K562 (cell line): ENCODE measurements around the gene GRIK5. TPM values are rescaled to one million over a fixed set of nuclear protein-coding genes. Genes with fewer than 3 reads are reported as not detected.

Experiments
- ATAC-seq: fragments of 200-7000 bp; cut with Tn5 transposase; 3 replicates; pipeline ENCODE4 v1.9.1; 2020; ENCODE audit warnings: moderate library complexity
- BruUV-seq: library from RNA; stranded (reverse); fragments of 400-500 nt; replicated peaks from 2 replicates; lab custom pipeline; 2021; lab: Mats Ljungman, UMichigan
- CTCF ChIA-PET: fragments of 300-600 bp; formaldehyde crosslinking; extraction: SDS; loops from one replicate; lab custom pipeline; 2021; ENCODE audit warnings: low intra/inter-chr PET ratio; lab: Yijun Ruan, JAX
- POLR2A ChIA-PET: fragments of 300-600, 350-650 bp; sonication (Branson Sonifier 250); formaldehyde crosslinking; extraction: SDS; loops from one replicate; lab custom pipeline; 2021; ENCODE audit warnings: antibody characterized with exemption, inconsistent platforms; lab: Yijun Ruan, JAX
- DNase-seq, 4 experiments: peaks; one replicate each; pipeline versions ENCODE4 v3.0.0 to v3.0.0-alpha.2; 2011 to 2018; ENCODE audit warnings: low spot score in 3 of 4, mixed read lengths in 3 of 4; ENCODE audit errors: extremely low read depth in 1 of 4
- FAIRE-seq: peaks from 2 replicates; lab custom pipeline; 2011; peaks lifted over from hg19 to GRCh38; lab: Jason Lieb, UNC
- H2AFZ ChIP-seq: 2 replicates; pipeline ENCODE4 v1.6.0; 2011; ENCODE audit warnings: low read depth, low read length, control low read depth, inconsistent platforms
- H3K27ac ChIP-seq: fragments of 200-600 bp; 3 replicates; pipeline ENCODE4 v1.8.0; 2011; ENCODE audit warnings: low read depth, mild to moderate bottlenecking, control low read depth, inconsistent platforms, low read length, moderate library complexity, mixed read lengths; ENCODE audit errors: extremely low read depth
- H3K27me3 ChIP-seq, 2 experiments: fragments of 300-600 bp in 1 of 2; 2 replicates in 1 of 2; 3 replicates in 1 of 2; pipeline versions ENCODE4 v1.6.0 to v1.8.0; 2011; ENCODE audit warnings: inconsistent platforms in 2 of 2, low read length in 2 of 2, mild to moderate bottlenecking in 1 of 2, mixed read lengths in 1 of 2, moderate library complexity in 1 of 2; ENCODE audit not compliant: control insufficient read depth in 2 of 2, insufficient read depth in 2 of 2
- H3K36me3 ChIP-seq: fragments of 300-600 bp; 3 replicates; pipeline ENCODE4 v1.8.0; 2011; ENCODE audit warnings: mild to moderate bottlenecking, low read length, inconsistent platforms; ENCODE audit not compliant: control insufficient read depth, insufficient read depth
- H3K4me1 ChIP-seq, 2 experiments: fragments of 200-600 bp in 1 of 2; replicated peaks in 1 of 2; 2 replicates in 1 of 2; 3 replicates in 1 of 2; pipeline versions ENCODE4 v1.5.1 to v1.8.0; 2011; ENCODE audit warnings: inconsistent platforms in 2 of 2, low read length in 2 of 2, mild to moderate bottlenecking in 1 of 2, mixed read lengths in 1 of 2, moderate library complexity in 1 of 2; ENCODE audit not compliant: control insufficient read depth in 2 of 2, insufficient read depth in 2 of 2
- H3K4me2 ChIP-seq: 2 replicates; pipeline ENCODE4 v1.6.1; 2011; ENCODE audit warnings: low read length, control low read depth, inconsistent platforms, mixed read lengths; ENCODE audit not compliant: insufficient read depth
- H3K4me3 ChIP-seq: fragments of 200-600 bp; sonication (generic), shearing (Covaris generic); 2 replicates; pipeline ENCODE4 v1.5.1; 2016; ENCODE audit warnings: control low read depth, inconsistent platforms
- H3K79me2 ChIP-seq: fragments of 200-600 bp; 3 replicates; pipeline ENCODE4 v1.8.0; 2011; ENCODE audit warnings: low read length, inconsistent platforms; ENCODE audit not compliant: control insufficient read depth, insufficient read depth
- H3K9ac ChIP-seq, 2 experiments: 2 replicates each; pipeline versions ENCODE4 v1.6.0 to v1.6.1; 2011; ENCODE audit warnings: low read depth in 2 of 2, low read length in 2 of 2, control low read depth in 1 of 2, inconsistent platforms in 1 of 2, mild to moderate bottlenecking in 1 of 2, mixed read lengths in 1 of 2; ENCODE audit not compliant: insufficient read depth in 1 of 2
- H3K9me1 ChIP-seq: one replicate; pipeline ENCODE4 v1.6.0; 2011; ENCODE audit warnings: inconsistent platforms, mild to moderate bottlenecking, low read length, moderate library complexity; ENCODE audit not compliant: control insufficient read depth, insufficient read depth
- H3K9me3 ChIP-seq: replicated peaks from 2 replicates; pipeline ENCODE4 v1.5.1; 2011; ENCODE audit warnings: low read depth, low read length, inconsistent platforms; ENCODE audit not compliant: control insufficient read depth, insufficient read depth
- H4K20me1 ChIP-seq: replicated peaks from 2 replicates; pipeline ENCODE4 v1.6.1; 2011; ENCODE audit warnings: low read length, inconsistent platforms, mixed read lengths; ENCODE audit not compliant: control insufficient read depth, insufficient read depth
- KAT2B ChIP-seq: IDR thresholded peaks from one replicate; pipeline ENCODE4 v1.6.1; 2012; ENCODE audit warnings: low read depth, mild to moderate bottlenecking, control low read depth, inconsistent platforms, low read length, moderate library complexity
- L3MBTL2 ChIP-seq: fragments of 450-650 bp; IDR thresholded peaks from 2 replicates; pipeline ENCODE4 v1.6.1; 2016; ENCODE audit warnings: mild to moderate bottlenecking, moderate library complexity
- NFIC ChIP-seq: fragments of 450-650 bp; IDR thresholded peaks from 2 replicates; pipeline ENCODE4 v1.6.1; 2017; ENCODE audit warnings: mild to moderate bottlenecking, inconsistent platforms
- NFYB ChIP-seq: IDR thresholded peaks from 2 replicates; pipeline ENCODE4 v1.6.1; 2011; ENCODE audit warnings: mild to moderate bottlenecking, moderate library complexity; ENCODE audit not compliant: insufficient read length; ENCODE audit errors: extremely low read depth
- TEAD4 ChIP-seq, 2 experiments: sonication (generic) in 1 of 2; formaldehyde crosslinking in 1 of 2; IDR thresholded peaks; 2 replicates each; pipeline versions ENCODE4 v1.6.1 to v1.8.0; 2012 to 2022; ENCODE audit warnings: borderline replicate concordance in 1 of 2, inconsistent platforms in 1 of 2, low read length in 1 of 2, mild to moderate bottlenecking in 1 of 2, missing genetic modification reagents in 1 of 2
- ZNF133 ChIP-seq: fragments of 250-450 bp; sonication (Bioruptor Pico); IDR thresholded peaks from 2 replicates; pipeline ENCODE4 v1.4.0; 2020; ENCODE audit warnings: mild to moderate bottlenecking
- ZNF239 ChIP-seq: fragments of 250-450 bp; sonication (Bioruptor Pico); IDR thresholded peaks from 2 replicates; pipeline ENCODE4 v1.4.0; 2020; ENCODE audit warnings: mild to moderate bottlenecking
- ZNF324 ChIP-seq: fragments of 250-450 bp; sonication (Bioruptor Pico); IDR thresholded peaks from 2 replicates; pipeline ENCODE4 v1.4.0; 2020; ENCODE audit warnings: mild to moderate bottlenecking
- WGBS: fragments of 100-300 bp; shearing (Covaris generic); methylation state at CpG from one replicate; pipeline ENCODE4 v1.1.6; 2016; ENCODE audit warnings: low coverage, mixed read lengths; ENCODE audit not compliant: insufficient coverage; ENCODE audit errors: missing lambda C conversion rate; 5-methylcytosine and 5-hydroxymethylcytosine counted together
- in situ Hi-C: fragments of 300-500 bp; cut with MboI; formaldehyde crosslinking; loops from 4 replicates; pipeline ENCODE4 v1.15.0; 2018; ENCODE audit warnings: inconsistent platforms, mixed read lengths
- intact Hi-C: fragments of 100-400 bp; cut with micrococcal nuclease; formaldehyde crosslinking; loops from 2 replicates; pipeline ENCODE4 v1.14.2; 2022
- polyA plus RNA-seq, 8 experiments: library from polyadenylated mRNA; depleted of rRNA in 4 of 8; stranded (reverse) in 5 of 8; unstranded in 3 of 8; fragments of >200 nt; fragmentation: Nextera tagmentation in 2 of 8; fragmentation: Illumina TruSeq in 1 of 8; extraction: Ambion mirVana in 2 of 8; extraction: Trizol in 1 of 8; gene quantifications; 2 replicates each; pipeline versions ENCODE4 v1.2.1 to v1.2.3, GENCODE V29; 2011 to 2014; ENCODE audit warnings: inconsistent platforms in 1 of 8, missing spikeins in 1 of 8
- total RNA-seq, 7 experiments: library from RNA; depleted of rRNA in 6 of 7; stranded (reverse); fragments of >200 nt in 6 of 7; fragmentation: Illumina TruSeq in 2 of 7; extraction: Trizol in 2 of 7; gene quantifications; 2 replicates each; pipeline versions ENCODE4 v1.2.1 to v1.2.3, GENCODE V29; 2011 to 2021; ENCODE audit warnings: low replicate concordance in 1 of 7
- TF ChIP-seq, protein P1 (sequence below): fragments of 150-350 bp; conservative IDR thresholded peaks from 2 replicates; pipeline ENCODE4 v1.6.1; 2014; ENCODE audit warnings: low read length
- TF ChIP-seq, protein P2 (sequence below): sonication (generic); formaldehyde crosslinking; IDR thresholded peaks from 2 replicates; pipeline ENCODE4 v1.8.0; 2022; ENCODE audit warnings: mild to moderate bottlenecking, missing genetic modification reagents, borderline replicate concordance
- TF ChIP-seq, protein P3 (sequence below), 2 experiments: fragments of 150-350 bp in 1 of 2; IDR thresholded peaks; 2 replicates each; pipeline ENCODE4 v1.6.1; 2012 to 2016; ENCODE audit warnings: low read depth in 2 of 2, low read length in 2 of 2, mild to moderate bottlenecking in 1 of 2, moderate library complexity in 1 of 2
- TF ChIP-seq, protein P4 (sequence below): conservative IDR thresholded peaks from 2 replicates; pipeline ENCODE4 v1.6.1; 2011; ENCODE audit warnings: low read depth, mild to moderate bottlenecking, low read length; ENCODE audit not compliant: control insufficient read depth

GRIK5 gene
- total and polyA plus RNA-seq, 9 of the 15 experiments (the other 6 are each of a cell fraction or from before 2014, with no cell fraction given), result 0.04 to 0.55 (median 0.27) TPM; not detected in 2

DNA sequence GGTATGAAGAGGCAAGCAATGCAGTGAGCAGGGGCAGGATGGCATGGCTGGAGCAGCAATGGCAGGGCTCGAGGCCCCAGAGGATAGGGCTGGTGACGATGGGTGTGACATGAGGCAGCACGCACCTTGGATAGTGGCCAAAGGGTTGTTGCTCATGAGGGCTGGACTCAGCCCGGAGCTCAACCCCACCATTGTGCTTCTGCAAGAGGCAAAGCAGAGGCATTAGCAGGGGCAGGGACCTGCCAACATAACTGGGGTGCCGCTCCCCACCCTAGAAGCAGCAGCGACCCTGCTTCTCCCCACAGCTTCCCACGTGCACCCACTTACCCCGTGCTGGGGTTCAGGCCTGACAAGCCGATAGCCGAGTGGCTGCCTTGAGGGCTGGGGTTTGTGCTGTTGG, 21.7 kb upstream of the GRIK5 start:
- ChIA-PET CTCF (no interaction called here), POLR2A (interaction anchor here (1.2 kb wide), 1 partner anchor 92 kb away, joined by 3 read pairs; no protein-coding TSS in a partner anchor)
- Histone ChIP-seq H3K79me2 (no peaks in the 10 kb centered on the region), H3K9ac (peak overlapping the region in 1 of 2 experiments; percentile 80; a peak in 2 of 4 replicates), H3K9me1 (no peaks in the 10 kb centered on the region), H4K20me1 (no peaks in the 10 kb centered on the region), H3K4me1 (peaks cover 7 to 34% of the 10 kb centered on the region in 2 experiments; a peak in 4 of 5 replicates), H3K9me3 (no peaks in the 10 kb centered on the region), H2AFZ (peak overlapping the region; percentile 81), H3K27ac (no peak overlapping the region), H3K27me3 (peaks cover 2 to 18% of the 10 kb centered on the region in 2 experiments; a peak in 3 of 5 replicates), H3K4me3 (no peak overlapping the region), H3K4me2 (peak overlapping the region; percentile 35; the same call in 1 of the 2 replicates), H3K36me3 (no peaks in the 10 kb centered on the region)
- ATAC-seq (peak; percentile 58), FAIRE-seq (no peak), DNase-seq (peak in 1 of 4 experiments; percentile 48)
- 14% methylated on average over 10 of the region's 10 CpGs for WGBS
- intact Hi-C loops (no loop called here), in situ Hi-C loops (no loop called here)
- BruUV-seq, result no TSS peak
- TF ChIP-seq KAT2B, result no peak
- no peak for TF ChIP-seq ZNF133 (CRISPR knock-in tag)
- TF ChIP-seq, protein P1, sequence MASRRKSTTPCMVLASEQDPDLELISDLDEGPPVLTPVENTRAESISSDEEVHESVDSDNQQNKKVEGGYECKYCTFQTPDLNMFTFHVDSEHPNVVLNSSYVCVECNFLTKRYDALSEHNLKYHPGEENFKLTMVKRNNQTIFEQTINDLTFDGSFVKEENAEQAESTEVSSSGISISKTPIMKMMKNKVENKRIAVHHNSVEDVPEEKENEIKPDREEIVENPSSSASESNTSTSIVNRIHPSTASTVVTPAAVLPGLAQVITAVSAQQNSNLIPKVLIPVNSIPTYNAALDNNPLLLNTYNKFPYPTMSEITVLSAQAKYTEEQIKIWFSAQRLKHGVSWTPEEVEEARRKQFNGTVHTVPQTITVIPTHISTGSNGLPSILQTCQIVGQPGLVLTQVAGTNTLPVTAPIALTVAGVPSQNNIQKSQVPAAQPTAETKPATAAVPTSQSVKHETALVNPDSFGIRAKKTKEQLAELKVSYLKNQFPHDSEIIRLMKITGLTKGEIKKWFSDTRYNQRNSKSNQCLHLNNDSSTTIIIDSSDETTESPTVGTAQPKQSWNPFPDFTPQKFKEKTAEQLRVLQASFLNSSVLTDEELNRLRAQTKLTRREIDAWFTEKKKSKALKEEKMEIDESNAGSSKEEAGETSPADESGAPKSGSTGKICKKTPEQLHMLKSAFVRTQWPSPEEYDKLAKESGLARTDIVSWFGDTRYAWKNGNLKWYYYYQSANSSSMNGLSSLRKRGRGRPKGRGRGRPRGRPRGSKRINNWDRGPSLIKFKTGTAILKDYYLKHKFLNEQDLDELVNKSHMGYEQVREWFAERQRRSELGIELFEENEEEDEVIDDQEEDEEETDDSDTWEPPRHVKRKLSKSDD, result no peak
- TF ChIP-seq, protein P2, sequence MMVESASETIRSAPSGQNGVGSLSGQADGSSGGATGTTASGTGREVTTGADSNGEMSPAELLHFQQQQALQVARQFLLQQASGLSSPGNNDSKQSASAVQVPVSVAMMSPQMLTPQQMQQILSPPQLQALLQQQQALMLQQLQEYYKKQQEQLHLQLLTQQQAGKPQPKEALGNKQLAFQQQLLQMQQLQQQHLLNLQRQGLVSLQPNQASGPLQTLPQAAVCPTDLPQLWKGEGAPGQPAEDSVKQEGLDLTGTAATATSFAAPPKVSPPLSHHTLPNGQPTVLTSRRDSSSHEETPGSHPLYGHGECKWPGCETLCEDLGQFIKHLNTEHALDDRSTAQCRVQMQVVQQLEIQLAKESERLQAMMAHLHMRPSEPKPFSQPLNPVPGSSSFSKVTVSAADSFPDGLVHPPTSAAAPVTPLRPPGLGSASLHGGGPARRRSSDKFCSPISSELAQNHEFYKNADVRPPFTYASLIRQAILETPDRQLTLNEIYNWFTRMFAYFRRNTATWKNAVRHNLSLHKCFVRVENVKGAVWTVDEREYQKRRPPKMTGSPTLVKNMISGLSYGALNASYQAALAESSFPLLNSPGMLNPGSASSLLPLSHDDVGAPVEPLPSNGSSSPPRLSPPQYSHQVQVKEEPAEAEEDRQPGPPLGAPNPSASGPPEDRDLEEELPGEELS (CRISPR knock-in tag), result no peak
- TF ChIP-seq ZNF324 (CRISPR knock-in tag), result no peak
- TF ChIP-seq NFIC, result peak; percentile 85
- TF ChIP-seq, protein P3, sequence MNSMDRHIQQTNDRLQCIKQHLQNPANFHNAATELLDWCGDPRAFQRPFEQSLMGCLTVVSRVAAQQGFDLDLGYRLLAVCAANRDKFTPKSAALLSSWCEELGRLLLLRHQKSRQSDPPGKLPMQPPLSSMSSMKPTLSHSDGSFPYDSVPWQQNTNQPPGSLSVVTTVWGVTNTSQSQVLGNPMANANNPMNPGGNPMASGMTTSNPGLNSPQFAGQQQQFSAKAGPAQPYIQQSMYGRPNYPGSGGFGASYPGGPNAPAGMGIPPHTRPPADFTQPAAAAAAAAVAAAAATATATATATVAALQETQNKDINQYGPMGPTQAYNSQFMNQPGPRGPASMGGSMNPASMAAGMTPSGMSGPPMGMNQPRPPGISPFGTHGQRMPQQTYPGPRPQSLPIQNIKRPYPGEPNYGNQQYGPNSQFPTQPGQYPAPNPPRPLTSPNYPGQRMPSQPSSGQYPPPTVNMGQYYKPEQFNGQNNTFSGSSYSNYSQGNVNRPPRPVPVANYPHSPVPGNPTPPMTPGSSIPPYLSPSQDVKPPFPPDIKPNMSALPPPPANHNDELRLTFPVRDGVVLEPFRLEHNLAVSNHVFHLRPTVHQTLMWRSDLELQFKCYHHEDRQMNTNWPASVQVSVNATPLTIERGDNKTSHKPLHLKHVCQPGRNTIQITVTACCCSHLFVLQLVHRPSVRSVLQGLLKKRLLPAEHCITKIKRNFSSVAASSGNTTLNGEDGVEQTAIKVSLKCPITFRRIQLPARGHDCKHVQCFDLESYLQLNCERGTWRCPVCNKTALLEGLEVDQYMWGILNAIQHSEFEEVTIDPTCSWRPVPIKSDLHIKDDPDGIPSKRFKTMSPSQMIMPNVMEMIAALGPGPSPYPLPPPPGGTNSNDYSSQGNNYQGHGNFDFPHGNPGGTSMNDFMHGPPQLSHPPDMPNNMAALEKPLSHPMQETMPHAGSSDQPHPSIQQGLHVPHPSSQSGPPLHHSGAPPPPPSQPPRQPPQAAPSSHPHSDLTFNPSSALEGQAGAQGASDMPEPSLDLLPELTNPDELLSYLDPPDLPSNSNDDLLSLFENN (IDR thresholded peaks at IDR 0.05; ENCODE audit: low read depth in 2 of 2, low read length in 2 of 2), result peak in 1 of 2 experiments; percentile 50; a peak in 2 of 4 replicates
- no peak for TF ChIP-seq TEAD4 (IDR thresholded peaks at IDR 0.05; ENCODE audit: low read length)
- TF ChIP-seq TEAD4 (CRISPR knock-in tag; IDR thresholded peaks at IDR 0.05; ENCODE audit: borderline replicate concordance), result no peak
- peak; percentile 85 for TF ChIP-seq L3MBTL2
- no peak for TF ChIP-seq NFYB
- no peak for TF ChIP-seq ZNF239 (CRISPR knock-in tag)
- TF ChIP-seq, protein P4, sequence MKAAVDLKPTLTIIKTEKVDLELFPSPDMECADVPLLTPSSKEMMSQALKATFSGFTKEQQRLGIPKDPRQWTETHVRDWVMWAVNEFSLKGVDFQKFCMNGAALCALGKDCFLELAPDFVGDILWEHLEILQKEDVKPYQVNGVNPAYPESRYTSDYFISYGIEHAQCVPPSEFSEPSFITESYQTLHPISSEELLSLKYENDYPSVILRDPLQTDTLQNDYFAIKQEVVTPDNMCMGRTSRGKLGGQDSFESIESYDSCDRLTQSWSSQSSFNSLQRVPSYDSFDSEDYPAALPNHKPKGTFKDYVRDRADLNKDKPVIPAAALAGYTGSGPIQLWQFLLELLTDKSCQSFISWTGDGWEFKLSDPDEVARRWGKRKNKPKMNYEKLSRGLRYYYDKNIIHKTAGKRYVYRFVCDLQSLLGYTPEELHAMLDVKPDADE, result no peak
